Activated CD4-positive, alpha-beta T cell treated with anti-CD3 and anti-CD28 coated beads, Interleukin-2, Interleukin-4, amounts not matched to agents 100 ng/mL and 50 ng/mL, durations not matched to agents 16 hours and 8 hours (primary cell): ENCODE measurements around the gene TGIF1.
A peak's percentile ranks its signal among the peaks of the same experiment; 100 is the strongest.

ENCODE experiments used
- DNase-seq: peaks from one replicate; pipeline ENCODE4 v3.0.0-alpha.2; 2020; ENCODE audit warnings: low spot score

TGIF1 gene

GRCh38 chr18:3482258-3482657 lies 32.3 kb downstream of the TGIF1 start:
- DNase-seq = no peak

GRCh38 chr18:3485153-3486149 lies 35.5 kb downstream of the TGIF1 start:
- peak; percentile 61 for DNase-seq

DNA sequence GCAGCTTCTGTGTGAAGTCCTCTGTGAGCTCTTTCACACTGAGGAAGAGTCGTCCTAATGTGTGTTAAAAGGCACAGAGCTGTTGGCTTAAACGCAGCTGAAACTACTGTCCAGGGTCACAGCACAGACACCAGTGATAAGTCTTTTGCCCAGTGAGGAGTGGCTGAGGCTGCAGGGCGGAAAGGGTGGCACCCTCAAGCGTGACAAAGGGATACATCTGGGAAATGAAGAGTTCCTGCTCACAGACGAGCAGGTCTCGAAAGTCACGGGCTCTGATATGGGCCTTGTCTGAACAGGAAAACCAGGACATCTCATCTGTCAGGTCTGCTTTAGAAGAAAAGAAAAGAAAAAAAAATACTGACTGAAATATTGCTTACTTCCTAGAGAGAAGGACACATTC lies 36.5 kb downstream of the TGIF1 start:
- no peak for DNase-seq

- DNase-seq = no peak
Observed at GRCh38 chr18:3489462-3489861, 39.5 kb downstream of the TGIF1 start.

DNA sequence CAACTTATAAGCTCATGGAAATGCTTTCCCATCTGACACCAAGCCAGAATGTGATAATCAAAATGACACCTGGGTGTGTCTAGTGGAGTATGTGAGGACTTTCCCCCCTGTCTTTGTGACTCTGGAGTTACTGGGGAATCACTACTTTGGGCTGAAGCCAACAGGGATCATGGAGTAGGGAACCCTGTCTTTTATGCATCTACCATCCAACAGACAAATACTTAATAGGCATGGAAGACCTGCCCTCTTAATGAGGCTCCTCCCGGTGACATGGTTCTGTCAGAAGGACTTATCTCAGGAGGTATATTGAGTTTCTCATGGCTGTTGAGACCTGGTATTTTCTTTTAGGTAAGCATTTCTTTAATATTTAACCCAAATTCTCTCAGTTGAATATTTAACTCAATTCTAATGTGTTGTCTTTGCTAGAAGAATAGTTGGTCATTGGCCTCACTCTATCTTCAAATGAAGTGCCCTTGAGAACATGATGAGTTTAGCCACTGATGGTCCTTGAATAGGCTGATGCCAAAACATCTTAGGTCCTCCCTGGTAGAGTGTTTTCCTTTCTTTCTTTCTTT lies 42.1 kb downstream of the TGIF1 start:
- DNase-seq = no peak

DNA sequence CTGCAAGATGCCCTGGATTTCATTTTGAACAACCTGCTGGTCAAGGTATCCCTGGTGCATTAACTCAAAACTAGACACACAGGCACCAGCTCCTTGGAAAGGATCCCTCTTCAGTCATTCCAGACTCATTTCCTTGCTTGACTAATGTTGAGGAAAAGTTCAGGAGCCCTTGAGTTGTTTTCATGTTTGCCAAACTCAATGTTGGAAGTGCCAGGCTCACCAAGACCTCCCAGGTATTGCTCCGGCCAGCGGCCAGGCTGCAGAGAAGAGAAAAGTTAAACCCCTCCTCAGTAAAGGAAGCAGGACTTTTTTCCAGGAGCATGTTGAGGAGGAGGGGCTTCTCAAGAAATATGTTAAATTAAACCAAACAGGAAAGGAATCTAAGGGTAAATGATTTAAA lies 42.7 kb downstream of the TGIF1 start:
- DNase-seq = no peak

- no peak for DNase-seq
Observed at GRCh38 chr18:3493501-3494244, 43.7 kb downstream of the TGIF1 start.

DNA sequence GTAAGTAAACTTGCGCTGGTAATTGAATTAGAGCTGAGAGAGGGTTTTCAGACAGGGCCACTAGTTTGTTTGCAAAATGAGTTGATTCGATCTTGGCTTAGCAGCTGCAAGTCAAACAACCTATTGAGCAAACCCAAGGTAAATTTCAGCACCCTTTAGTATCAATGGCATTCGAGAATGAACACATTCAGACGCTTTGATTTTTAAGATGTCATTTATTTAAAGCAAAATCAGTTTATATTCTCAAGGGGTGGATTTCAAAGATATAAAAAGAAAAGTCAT lies 44.2 kb downstream of the TGIF1 start:
- no peak for DNase-seq

- no peak for DNase-seq
Observed at GRCh38 chr18:3494569-3494968, 44.6 kb downstream of the TGIF1 start.

GRCh38 chr18:3495691-3496430 lies 45.9 kb downstream of the TGIF1 start:
- DNase-seq = no peak

DNA sequence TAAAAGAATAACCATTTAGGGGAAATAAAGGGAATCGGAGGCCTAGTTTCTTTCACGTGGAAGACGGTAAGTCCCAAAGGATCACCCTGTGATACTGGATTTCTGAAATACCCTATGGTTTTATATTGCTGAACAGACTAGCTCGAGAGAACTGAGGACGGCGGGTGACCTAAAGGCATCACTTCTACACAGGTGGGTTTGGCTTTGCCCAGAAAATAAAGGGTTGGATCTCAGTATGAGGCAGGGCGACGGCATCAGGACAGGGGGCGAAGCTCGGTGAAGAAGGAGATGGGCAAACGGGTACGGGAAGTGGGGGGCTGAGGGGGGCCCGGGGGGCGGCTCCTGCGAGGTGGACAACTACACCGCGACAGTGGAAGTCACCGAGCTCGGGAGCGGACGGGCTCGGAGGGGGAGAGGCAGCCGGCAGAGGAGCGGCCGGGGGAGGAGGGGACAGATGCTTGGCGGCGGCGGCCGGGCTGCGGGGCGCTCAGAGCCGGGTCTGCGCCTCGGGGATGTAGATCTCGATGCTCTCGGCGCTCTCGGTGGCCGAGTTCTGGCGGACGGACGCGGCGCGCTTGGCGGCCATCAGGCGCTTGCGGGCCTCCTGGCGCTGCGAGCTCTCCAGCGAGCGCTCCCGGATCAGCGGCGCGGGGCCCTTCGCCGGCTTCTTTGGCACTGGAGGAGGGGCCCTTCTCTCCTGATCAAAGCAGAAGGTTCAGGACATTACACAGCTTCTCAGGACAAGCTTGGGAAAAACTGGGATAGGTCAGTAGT lies 48.9 kb downstream of the TGIF1 start:
- DNase-seq = peak; percentile 5

DNA sequence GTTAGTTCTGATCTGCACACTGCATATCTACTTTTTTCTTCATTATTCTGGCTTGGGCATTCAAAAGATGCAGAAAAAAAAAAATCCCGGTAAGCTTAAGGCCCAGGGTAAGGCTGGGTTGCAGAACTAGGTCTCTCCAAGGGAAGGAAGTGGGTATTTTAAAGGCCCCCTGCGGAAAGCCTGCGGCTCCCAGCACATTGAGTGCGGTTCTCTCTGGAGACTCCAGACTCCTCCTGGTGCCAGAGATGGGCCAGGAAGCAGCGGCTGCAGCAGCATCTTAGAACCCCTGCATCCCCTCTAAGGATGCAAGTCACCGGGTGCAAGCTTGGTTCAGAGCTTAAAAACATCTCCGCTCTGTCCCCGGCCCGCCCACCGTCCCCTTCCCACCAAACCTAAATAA lies 49.5 kb downstream of the TGIF1 start:
- DNase-seq = no peak

DNA sequence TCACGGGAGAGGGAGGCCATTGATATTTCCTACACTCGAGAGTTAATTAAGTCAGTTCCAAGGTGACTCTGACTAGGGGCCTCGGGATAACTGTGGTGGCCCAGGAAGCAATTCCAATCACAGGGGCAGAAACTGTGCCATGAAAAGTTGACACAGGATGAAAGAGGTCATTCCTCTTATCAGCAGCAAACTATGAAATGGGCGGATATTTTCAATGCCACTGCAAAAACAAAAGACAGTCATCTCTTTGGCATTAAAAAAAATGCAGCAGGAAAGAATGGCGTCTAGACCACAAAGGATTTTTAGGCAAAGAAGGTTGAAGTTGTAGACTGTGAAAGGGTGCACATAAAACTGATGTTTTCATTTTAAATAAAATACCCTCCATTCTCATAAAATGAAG lies 50.0 kb downstream of the TGIF1 start:
- DNase-seq = no peak

GRCh38 chr18:3502650-3503049 lies 52.7 kb downstream of the TGIF1 start:
- DNase-seq = no peak

DNA sequence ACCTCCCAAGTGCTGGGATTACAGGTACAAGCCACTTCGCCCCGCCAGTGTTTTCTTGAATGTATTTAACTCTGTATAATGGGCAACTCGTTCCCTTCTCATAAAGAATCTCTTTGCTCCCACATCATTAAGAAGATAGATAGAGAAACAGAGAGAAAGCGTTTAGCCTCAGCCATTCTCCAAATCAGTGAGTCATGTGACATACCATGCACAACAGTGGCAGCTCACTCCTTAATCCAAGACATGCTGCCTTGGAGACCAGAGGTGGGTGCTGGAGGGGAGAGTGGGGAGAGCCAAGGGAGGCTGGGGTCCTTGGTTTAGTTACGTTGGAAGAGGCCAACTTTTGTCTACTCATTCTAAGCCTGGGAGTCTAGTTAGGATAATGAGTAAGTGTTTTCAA lies 54.7 kb downstream of the TGIF1 start:
- no peak for DNase-seq

DNA sequence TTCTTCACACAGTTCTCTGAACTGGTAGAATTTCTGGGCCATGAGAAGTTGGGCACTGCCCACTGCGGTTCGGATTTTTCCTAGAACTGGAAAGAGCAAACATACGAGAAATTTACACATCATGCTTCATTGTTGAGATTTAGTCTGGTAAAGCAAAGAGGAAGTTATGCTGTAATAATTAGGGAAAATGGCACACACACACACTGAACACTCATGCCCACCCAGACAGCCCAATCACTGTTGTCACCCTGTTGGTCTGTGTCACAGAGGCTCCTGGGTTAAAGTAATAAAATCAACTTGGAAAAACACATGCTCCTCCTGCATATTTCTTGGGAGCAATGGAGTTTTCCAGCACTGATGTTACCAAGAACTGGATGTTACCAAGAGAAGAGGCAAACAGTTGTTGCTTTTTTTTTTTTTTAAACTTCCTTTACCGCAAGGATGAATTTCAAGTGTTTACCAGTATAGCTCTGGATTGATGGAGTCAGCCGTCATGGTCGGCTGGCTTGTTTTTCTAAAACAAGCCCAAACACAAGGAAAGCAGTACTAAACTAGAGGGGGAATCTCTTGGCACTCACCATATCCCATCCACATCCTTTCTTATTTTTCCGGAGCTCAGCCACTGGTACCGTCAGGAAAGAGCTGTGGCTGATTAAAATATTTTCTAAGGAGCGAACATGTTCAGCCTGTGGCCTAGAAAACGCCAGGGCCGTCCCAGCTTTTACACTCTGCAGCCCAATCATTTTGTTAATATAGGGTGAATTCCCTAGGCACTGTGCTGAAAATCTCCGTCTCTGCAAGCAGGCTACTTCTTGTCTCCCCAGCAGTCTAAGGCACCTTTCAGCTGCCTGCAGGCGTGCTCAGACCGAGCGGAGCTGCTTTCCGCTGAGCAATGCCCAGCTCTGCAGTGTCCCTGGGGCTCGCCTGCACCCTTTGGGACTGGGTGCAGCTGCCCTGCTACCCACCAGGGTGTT lies 58.9 kb downstream of the TGIF1 start:
- no peak for DNase-seq
